ENCODE measurements around the gene MMP1. TPM values are rescaled to one million over a fixed set of nuclear protein-coding genes. Genes with fewer than 3 reads are reported as not detected.

MMP1 gene
- total RNA-seq, 1 experiment from 2014 or later = not detected

GRCh38 chr11:102783016-102783415 lies 14.9 kb downstream of the MMP1 start:
- ChIA-PET CTCF (interaction anchor here (1.8 kb wide), 1 partner anchor 12 kb away, joined by 4 read pairs; no protein-coding TSS in a partner anchor), POLR2A (no interaction called here), RAD21 (ENCODE audit: low non-redundant PET in 1 of 2, low total read pairs in 2 of 2, uncharacterized antibody in 2 of 2, unreplicated experiment in 2 of 2) (no interaction called here)
- ATAC-seq = no peak
- intact Hi-C loops (cut with micrococcal nuclease) = no loop called here
- H4K20me1 ChIP-seq (ENCODE audit: insufficient read depth) = no peaks in the 10 kb centered on the region
- TF ChIP-seq SP1 (IDR thresholded peaks at IDR 0.05; ENCODE audit: low read depth) (no peak), POLR2AphosphoS5 (IDR thresholded peaks at IDR 0.05; ENCODE audit: low read depth, low read length) (no peak), EGR1 (IDR thresholded peaks at IDR 0.05; ENCODE audit: low read depth) (no peak), ZFX (IDR thresholded peaks at IDR 0.05) (no peak), ATF3 (IDR thresholded peaks at IDR 0.05) (no peak), CTCF (IDR thresholded peaks at IDR 0.05 in 2 of 3, conservative IDR thresholded peaks at IDR 0.05 in 1 of 3; ENCODE audit: borderline replicate concordance in 1 of 3, insufficient read depth in 1 of 3, low read depth in 2 of 3, low read length in 2 of 3) (no peak), ELF1 (IDR thresholded peaks at IDR 0.05; ENCODE audit: borderline replicate concordance, low read depth) (no peak)
- BruUV-seq (replicated peaks) = no TSS peak
- H3K9me3 ChIP-seq (ENCODE audit: control insufficient read depth in 1 of 2, insufficient read depth in 1 of 2, low read depth in 1 of 2, low read length in 2 of 2) = no peaks in the 10 kb centered on the region
- H3K4me3 ChIP-seq (replicated peaks in 1 of 2; ENCODE audit: low read depth in 1 of 2, low read length in 2 of 2) = no peak overlapping the region
- no peak overlapping the region for H2AFZ ChIP-seq (ENCODE audit: low read depth, low read length, poor library complexity, severe bottlenecking)
- H3K9me2 ChIP-seq (ENCODE audit: insufficient read depth) = no peaks in the 10 kb centered on the region
- no peak for DNase-seq (ENCODE audit: low read depth, low spot score)
- no peak overlapping the region for H3K4me2 ChIP-seq (ENCODE audit: low read length)
- H3K27me3 ChIP-seq (ENCODE audit: insufficient read depth, low read length) = no peaks in the 10 kb centered on the region
- no peaks in the 10 kb centered on the region for H3K79me2 ChIP-seq (ENCODE audit: insufficient read depth, low read length)
- no peaks in the 10 kb centered on the region for H3K36me3 ChIP-seq (ENCODE audit: control insufficient read depth in 1 of 2, insufficient read depth in 2 of 2, low read length in 2 of 2)
- H3K9ac ChIP-seq (ENCODE audit: low read length) = no peak overlapping the region
- H3K4me1 ChIP-seq (ENCODE audit: control insufficient read depth in 1 of 2, insufficient read depth in 2 of 2, low read length in 2 of 2) = peaks cover 0 to 6% of the 10 kb centered on the region in 2 experiments; a peak in 1 of 4 replicates
- no peak overlapping the region for H3K27ac ChIP-seq (ENCODE audit: low read depth, low read length)

DNA sequence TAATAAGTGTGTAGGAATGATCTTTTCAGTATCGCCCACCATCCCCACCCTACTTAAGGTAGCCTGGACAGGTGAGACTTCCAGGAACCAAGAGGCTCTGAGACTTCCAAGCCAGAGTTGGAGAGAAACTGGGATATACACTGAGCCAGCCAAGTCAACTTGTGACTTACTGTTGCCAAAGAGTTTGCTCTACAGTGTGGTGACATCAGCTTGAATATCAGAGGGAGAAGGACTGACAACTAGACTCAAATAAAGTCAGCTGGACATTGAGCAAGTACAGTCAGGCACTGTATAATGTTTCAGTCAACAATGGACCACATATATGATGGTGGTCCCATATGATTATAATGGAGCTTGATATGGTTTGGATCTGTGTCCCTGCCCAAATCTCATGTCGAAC lies 16.3 kb downstream of the MMP1 start:
- Histone ChIP-seq H3K9me2 (ENCODE audit: insufficient read depth) (no peaks in the 10 kb centered on the region), H3K9me3 (ENCODE audit: control insufficient read depth in 1 of 2, insufficient read depth in 1 of 2, low read depth in 1 of 2, low read length in 2 of 2) (no peaks in the 10 kb centered on the region), H3K36me3 (ENCODE audit: control insufficient read depth in 1 of 2, insufficient read depth in 2 of 2, low read length in 2 of 2) (no peaks in the 10 kb centered on the region), H3K4me1 (ENCODE audit: control insufficient read depth in 1 of 2, insufficient read depth in 2 of 2, low read length in 2 of 2) (peaks cover 0 to 6% of the 10 kb centered on the region in 2 experiments; a peak in 1 of 4 replicates), H3K27me3 (ENCODE audit: insufficient read depth, low read length) (no peaks in the 10 kb centered on the region), H3K4me3 (replicated peaks in 1 of 2; ENCODE audit: low read depth in 1 of 2, low read length in 2 of 2) (no peak overlapping the region), H3K4me2 (ENCODE audit: low read length) (no peak overlapping the region), H3K79me2 (ENCODE audit: insufficient read depth, low read length) (no peaks in the 10 kb centered on the region), H4K20me1 (ENCODE audit: insufficient read depth) (no peaks in the 10 kb centered on the region), H3K27ac (ENCODE audit: low read depth, low read length) (no peak overlapping the region), H2AFZ (ENCODE audit: low read depth, low read length, poor library complexity, severe bottlenecking) (no peak overlapping the region), H3K9ac (ENCODE audit: low read length) (no peak overlapping the region)
- POLR2A ChIA-PET = no interaction called here
- no peak for TF ChIP-seq SP1 (IDR thresholded peaks at IDR 0.05; ENCODE audit: low read depth)
- no peak for TF ChIP-seq POLR2A (IDR thresholded peaks at IDR 0.05; ENCODE audit: borderline replicate concordance, extremely low read depth, insufficient read depth, insufficient read length)
- TF ChIP-seq FOSL1 (IDR thresholded peaks at IDR 0.05; ENCODE audit: low read depth) = no peak
- CTCF ChIA-PET = no interaction called here
- intact Hi-C loops (cut with micrococcal nuclease) = no loop called here
- DNase-seq (ENCODE audit: low read depth, low spot score) (no peak), ATAC-seq (no peak)
- RAD21 ChIA-PET (ENCODE audit: low non-redundant PET in 1 of 2, low total read pairs in 2 of 2, uncharacterized antibody in 2 of 2, unreplicated experiment in 2 of 2) = no interaction called here
- no TSS peak for BruUV-seq (replicated peaks)
